Measurements from ENCODE around the gene FERD3L. TPM values are rescaled to one million over a fixed set of nuclear protein-coding genes. Genes with fewer than 3 reads are reported as not detected.

The FERD3L gene
- total and polyA plus RNA-seq, 4 donors = not detected

GRCh38 chr7:19139706-19140327 lies 5.4 kb downstream of the FERD3L start:
- Histone ChIP-seq H3K4me3 (ENCODE audit: low read depth in 1 of 3, low read length in 3 of 3) (no peak overlapping the region), H3K9me3 (ENCODE audit: control insufficient read depth in 4 of 4, low read length in 3 of 4) (no peaks in the 10 kb centered on the region), H3K27ac (ENCODE audit: low read depth in 1 of 2, low read length in 2 of 2) (no peak overlapping the region), H3K9ac (ENCODE audit: low read depth in 1 of 2, low read length in 2 of 2) (no peak overlapping the region), H3K27me3 (ENCODE audit: control insufficient read depth in 4 of 4, insufficient read depth in 4 of 4, low read length in 3 of 4) (peaks cover 0 to 3% (median 0%) of the 10 kb centered on the region in 4 donors), H3K4me1 (ENCODE audit: control insufficient read depth in 4 of 4, insufficient read depth in 4 of 4, low read length in 3 of 4) (no peaks in the 10 kb centered on the region), H3K36me3 (ENCODE audit: control insufficient read depth in 4 of 4, insufficient read depth in 3 of 4, low read depth in 1 of 4, low read length in 3 of 4) (no peaks in the 10 kb centered on the region)
- WGBS = 71% methylated on average over 4 of the region's 4 CpGs
- DNase-seq (ENCODE audit: low spot score) = no peak
- TF ChIP-seq HNF4A (conservative IDR thresholded peaks at IDR 0.05) (no peak), TAF1 (conservative IDR thresholded peaks at IDR 0.05) (no peak), RAD21 (IDR thresholded peaks at IDR 0.05) (no peak), ZBTB33 (IDR thresholded peaks at IDR 0.05) (no peak), NR2F2 (IDR thresholded peaks at IDR 0.05) (no peak), REST (IDR thresholded peaks at IDR 0.05) (no peak), EGR1 (IDR thresholded peaks at IDR 0.05; ENCODE audit: low read depth in 2 of 2) (no peak), ATF3 (IDR thresholded peaks at IDR 0.05) (no peak), JUND (IDR thresholded peaks at IDR 0.05) (no peak), FOXA1 (IDR thresholded peaks at IDR 0.05) (no peak), HNF4G (IDR thresholded peaks at IDR 0.05) (no peak), YY1 (IDR thresholded peaks at IDR 0.05) (no peak), FOXA2 (IDR thresholded peaks at IDR 0.05) (no peak), RXRA (IDR thresholded peaks at IDR 0.05) (no peak), CTCF (IDR thresholded peaks at IDR 0.05; ENCODE audit: low read depth, low read length, missing input control) (no peak), MAX (IDR thresholded peaks at IDR 0.05) (no peak), SP1 (IDR thresholded peaks at IDR 0.05) (no peak), GABPA (IDR thresholded peaks at IDR 0.05 in 1 of 2, conservative IDR thresholded peaks at IDR 0.05 in 1 of 2) (no peak)
